K562 (cell line): ENCODE results near the gene ZNHIT3.

ENCODE experiments used
- CSDE1 ChIP-seq, 2 experiments: fragments of 450-650 bp; IDR thresholded peaks; 2 replicates each; pipeline ENCODE4 v1.6.1; 2016; ENCODE audit warnings: mild to moderate bottlenecking in 1 of 2
- E4F1 ChIP-seq: fragments of 250-450 bp; sonication (Bioruptor Pico); IDR thresholded peaks from 2 replicates; pipeline ENCODE4 v1.5.0; 2021; ENCODE audit warnings: mild to moderate bottlenecking, borderline replicate concordance
- SRF ChIP-seq, 2 experiments: fragments of 250-450, 450-650 bp in 1 of 2; sonication (Bioruptor Pico) in 1 of 2; sonication (generic) in 1 of 2; formaldehyde crosslinking; IDR thresholded peaks; 2 replicates each; pipeline versions ENCODE4 v1.5.0 to v1.5.1; 2020 to 2022; ENCODE audit warnings: mild to moderate bottlenecking in 1 of 2, missing genetic modification reagents in 1 of 2
- TCF7L2 ChIP-seq: fragments of 150-350 bp; IDR thresholded peaks from 2 replicates; pipeline ENCODE4 v1.6.1; 2016; ENCODE audit warnings: low read depth, mild to moderate bottlenecking, low read length, moderate library complexity
- ZNF23 ChIP-seq: fragments of 250-450 bp; sonication (Bioruptor Pico); IDR thresholded peaks from 2 replicates; pipeline ENCODE4 v1.4.0; 2020; ENCODE audit warnings: mild to moderate bottlenecking
- ZNF311 ChIP-seq: fragments of 250-450 bp; sonication (Bioruptor Pico); IDR thresholded peaks from 2 replicates; pipeline ENCODE4 v1.4.0; 2020; ENCODE audit warnings: mild to moderate bottlenecking, moderate library complexity
- TF ChIP-seq, protein P1 (sequence below): conservative IDR thresholded peaks from 2 replicates; pipeline ENCODE4 v1.6.1; 2011; ENCODE audit warnings: low read depth, mild to moderate bottlenecking, low read length; ENCODE audit not compliant: control insufficient read depth

GRCh38 chr17:36470499-36470898, 16.0 kb upstream of the ZNHIT3 start:
- TF ChIP-seq ZNF311 (CRISPR knock-in tag) (no peak), TCF7L2 (no peak), ZNF23 (CRISPR knock-in tag) (no peak), E4F1 (CRISPR knock-in tag) (no peak), SRF (CRISPR knock-in tag; IDR thresholded peaks at IDR 0.05) (no peak), CSDE1 (IDR thresholded peaks at IDR 0.05) (no peak)
- TF ChIP-seq, protein P1, sequence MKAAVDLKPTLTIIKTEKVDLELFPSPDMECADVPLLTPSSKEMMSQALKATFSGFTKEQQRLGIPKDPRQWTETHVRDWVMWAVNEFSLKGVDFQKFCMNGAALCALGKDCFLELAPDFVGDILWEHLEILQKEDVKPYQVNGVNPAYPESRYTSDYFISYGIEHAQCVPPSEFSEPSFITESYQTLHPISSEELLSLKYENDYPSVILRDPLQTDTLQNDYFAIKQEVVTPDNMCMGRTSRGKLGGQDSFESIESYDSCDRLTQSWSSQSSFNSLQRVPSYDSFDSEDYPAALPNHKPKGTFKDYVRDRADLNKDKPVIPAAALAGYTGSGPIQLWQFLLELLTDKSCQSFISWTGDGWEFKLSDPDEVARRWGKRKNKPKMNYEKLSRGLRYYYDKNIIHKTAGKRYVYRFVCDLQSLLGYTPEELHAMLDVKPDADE = no peak
